NB4 (cell line): ENCODE measurements around the gene FUCA2.

Source experiments
- POLR2A ChIP-seq: IDR thresholded peaks from 2 replicates; pipeline ENCODE4 v1.6.1; 2011; ENCODE audit warnings: mild to moderate bottlenecking; ENCODE audit not compliant: insufficient read length; ENCODE audit errors: extremely low read depth
- TF ChIP-seq, protein P1 (sequence below): IDR thresholded peaks from one replicate; pipeline ENCODE4 v1.5.1; 2012; ENCODE audit warnings: low read depth, low read length

DNA sequence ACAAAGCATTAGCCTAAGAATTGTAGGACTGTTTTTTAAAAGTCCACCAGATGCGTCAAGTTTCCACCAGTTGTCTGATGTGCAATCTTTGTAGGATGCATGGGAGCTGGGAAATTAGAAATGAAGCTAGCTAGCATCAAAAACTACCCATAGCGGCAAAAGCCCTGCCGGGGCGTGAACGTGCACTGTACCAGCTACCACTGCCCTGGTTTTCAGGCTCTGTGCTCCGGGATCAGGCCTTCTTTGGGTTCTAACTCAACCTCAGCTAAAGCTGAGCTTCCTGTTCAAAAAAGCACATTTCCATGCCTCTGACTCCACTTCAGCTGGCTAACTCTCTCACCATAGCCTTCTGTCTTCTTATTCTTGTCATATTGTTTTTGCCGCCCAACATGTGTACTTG, 26.9 kb upstream of the FUCA2 start:
- TF ChIP-seq, protein P1, sequence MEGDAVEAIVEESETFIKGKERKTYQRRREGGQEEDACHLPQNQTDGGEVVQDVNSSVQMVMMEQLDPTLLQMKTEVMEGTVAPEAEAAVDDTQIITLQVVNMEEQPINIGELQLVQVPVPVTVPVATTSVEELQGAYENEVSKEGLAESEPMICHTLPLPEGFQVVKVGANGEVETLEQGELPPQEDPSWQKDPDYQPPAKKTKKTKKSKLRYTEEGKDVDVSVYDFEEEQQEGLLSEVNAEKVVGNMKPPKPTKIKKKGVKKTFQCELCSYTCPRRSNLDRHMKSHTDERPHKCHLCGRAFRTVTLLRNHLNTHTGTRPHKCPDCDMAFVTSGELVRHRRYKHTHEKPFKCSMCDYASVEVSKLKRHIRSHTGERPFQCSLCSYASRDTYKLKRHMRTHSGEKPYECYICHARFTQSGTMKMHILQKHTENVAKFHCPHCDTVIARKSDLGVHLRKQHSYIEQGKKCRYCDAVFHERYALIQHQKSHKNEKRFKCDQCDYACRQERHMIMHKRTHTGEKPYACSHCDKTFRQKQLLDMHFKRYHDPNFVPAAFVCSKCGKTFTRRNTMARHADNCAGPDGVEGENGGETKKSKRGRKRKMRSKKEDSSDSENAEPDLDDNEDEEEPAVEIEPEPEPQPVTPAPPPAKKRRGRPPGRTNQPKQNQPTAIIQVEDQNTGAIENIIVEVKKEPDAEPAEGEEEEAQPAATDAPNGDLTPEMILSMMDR: no peak
- no peak for TF ChIP-seq POLR2A
